HFFc6 (cell line): Measurements from ENCODE around the gene ANKEF1. TPM values are rescaled to one million over a fixed set of nuclear protein-coding genes. Genes with fewer than 3 reads are reported as not detected.

Experiments used
- DNase-seq: peaks from one replicate; pipeline ENCODE4 v3.0.0-alpha.2; 2018
- H3K27ac Mint-ChIP-seq: 2 replicates; pipeline ENCODE4 v1.8.0; 2020; ENCODE audit warnings: mild to moderate bottlenecking, mixed read lengths
- H3K27me3 Mint-ChIP-seq: 2 replicates; pipeline ENCODE4 v1.8.0; 2021; ENCODE audit warnings: mild to moderate bottlenecking, moderate library complexity, mixed read lengths; ENCODE audit not compliant: insufficient read depth
- H3K36me3 Mint-ChIP-seq: 2 replicates; pipeline ENCODE4 v1.8.0; 2021; ENCODE audit warnings: low read depth, mixed read lengths
- H3K4me1 Mint-ChIP-seq: 2 replicates; pipeline ENCODE4 v1.8.0; 2020; ENCODE audit warnings: low read depth, mixed read lengths
- H3K4me3 Mint-ChIP-seq: 2 replicates; pipeline ENCODE4 v1.8.0; 2020; ENCODE audit warnings: mild to moderate bottlenecking, moderate library complexity, mixed read lengths
- H3K9me3 Mint-ChIP-seq: 2 replicates; pipeline ENCODE4 v1.8.0; 2020; ENCODE audit warnings: mild to moderate bottlenecking, mixed read lengths
- CTCF ChIP-seq: fragments of 200-600 bp; sonication (generic); IDR thresholded peaks from 2 replicates; pipeline ENCODE4 v1.5.0; 2021; ENCODE audit warnings: antibody characterized with exemption, mild to moderate bottlenecking
- long read RNA-seq: library from polyadenylated mRNA; unstranded; transcript quantifications from one replicate; pipeline ENCODE4 v2.0.0, GENCODE V29; 2019
- total RNA-seq, 6 experiments: library from RNA; stranded (reverse); fragmentation: NEBNext Ultra II Directional; extraction: Animal tissue kit (Norgen Biotek cat#: 25700); gene quantifications; 2 replicates in 1 of 6; 3 replicates in 5 of 6; pipeline ENCODE4 v1.2.3, GENCODE V29; 2021

The ANKEF1 gene
- not detected for total RNA-seq
- long read RNA-seq = 0 reads

- Mint-ChIP-seq H3K27me3 (peaks cover 4% of the 10 kb centered on the region; the same call in 1 of the 2 replicates), H3K9me3 (peaks cover 11% of the 10 kb centered on the region; the same call in 1 of the 2 replicates), H3K27ac (no peak within 1 kb of the TSS), H3K4me1 (0 out of 2 replicates have a peak, but pooled peaks cover 2% of the 10 kb centered on the region), H3K4me3 (no peak within 1 kb of the TSS), H3K36me3 (no peaks in the 10 kb centered on the region)
- no peak for DNase-seq
- TF ChIP-seq CTCF = no peak
These were observed at the start of gene ANKEF1 for GRCh38 chr20:10034717-10035571. Gene ANKEF1 (plus strand): TSS chr20:10034987. CDS start chr20:10038302, 3,315 bp downstream.

GRCh38 chr20:9985281-9985680, 49.5 kb upstream of the ANKEF1 start:
- DNase-seq = no peak
- H3K27me3 Mint-ChIP-seq = no peaks in the 10 kb centered on the region
- H3K27ac Mint-ChIP-seq = no peak overlapping the region
- H3K9me3 Mint-ChIP-seq = no peaks in the 10 kb centered on the region
- H3K4me1 Mint-ChIP-seq = no peaks in the 10 kb centered on the region
- H3K4me3 Mint-ChIP-seq = no peak overlapping the region
- no peaks in the 10 kb centered on the region for H3K36me3 Mint-ChIP-seq
- no peak for TF ChIP-seq CTCF

GRCh38 chr20:9985773-9986172, 49.0 kb upstream of the ANKEF1 start:
- no peak for DNase-seq
- Mint-ChIP-seq H3K36me3 (no peaks in the 10 kb centered on the region), H3K4me3 (no peak overlapping the region), H3K27me3 (no peaks in the 10 kb centered on the region), H3K4me1 (no peaks in the 10 kb centered on the region), H3K27ac (no peak overlapping the region), H3K9me3 (no peaks in the 10 kb centered on the region)
- TF ChIP-seq CTCF = no peak

- H3K27me3 Mint-ChIP-seq = peaks cover 3% of the 10 kb centered on the region; the same call in 1 of the 2 replicates
- H3K27ac Mint-ChIP-seq = no peak overlapping the region
- no peak overlapping the region for H3K4me3 Mint-ChIP-seq
- no peaks in the 10 kb centered on the region for H3K9me3 Mint-ChIP-seq
- H3K36me3 Mint-ChIP-seq = no peaks in the 10 kb centered on the region
- H3K4me1 Mint-ChIP-seq = no peaks in the 10 kb centered on the region
- no peak for DNase-seq
- TF ChIP-seq CTCF = no peak
These were observed 45.6 kb upstream of the ANKEF1 start for GRCh38 chr20:9989066-9989724.

GRCh38 chr20:9993137-9993536, 41.6 kb upstream of the ANKEF1 start:
- Mint-ChIP-seq H3K27me3 (peaks cover 3% of the 10 kb centered on the region; the same call in 1 of the 2 replicates), H3K36me3 (no peaks in the 10 kb centered on the region), H3K9me3 (peaks cover 4% of the 10 kb centered on the region; the same call in 1 of the 2 replicates), H3K4me3 (no peak overlapping the region), H3K27ac (no peak overlapping the region), H3K4me1 (no peaks in the 10 kb centered on the region)
- TF ChIP-seq CTCF = no peak
- DNase-seq = no peak
